Thyroid gland (tissue), 4 donors: Measurements from ENCODE around the gene SLC4A8.

Source experiments
- POLR2A ChIP-seq, 2 donors: fragments of 450-650 bp; IDR thresholded peaks; one replicate each; pipeline ENCODE4 v1.6.1; 2017; ENCODE audit warnings: antibody characterized with exemption in 2 of 2, mild to moderate bottlenecking in 2 of 2, moderate library complexity in 1 of 2
- TF ChIP-seq, protein P1 (sequence below), 6 experiments: fragments of 200-600 bp in 3 of 6; fragments of 450-650 bp in 3 of 6; sonication (generic) in 3 of 6; IDR thresholded peaks; one replicate each; pipeline ENCODE4 v1.5.1; 2016 to 2019; ENCODE audit warnings: antibody characterized with exemption in 6 of 6, mild to moderate bottlenecking in 2 of 6, inconsistent platforms in 1 of 6, moderate library complexity in 1 of 6

DNA sequence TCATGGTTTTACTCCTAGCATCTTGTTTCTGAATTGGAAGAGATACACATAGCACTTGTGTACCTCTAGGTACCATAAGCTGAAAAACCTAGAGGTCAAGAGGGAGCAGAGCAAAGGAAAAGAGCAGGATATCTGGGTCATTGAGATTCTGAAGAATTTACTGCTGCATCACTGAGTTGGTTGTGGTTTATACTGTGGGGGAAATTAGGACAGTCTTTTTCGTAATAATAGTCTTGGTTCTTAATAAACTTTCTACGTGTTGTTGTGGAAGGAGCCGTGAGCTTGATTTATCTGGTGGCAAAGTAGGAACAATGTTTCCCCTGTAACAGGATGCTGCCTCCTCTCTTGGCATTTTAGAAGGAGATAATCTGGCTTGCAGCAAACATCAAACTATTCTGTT lies 80.2 kb downstream of the SLC4A8 start:
- TF ChIP-seq, protein P1, sequence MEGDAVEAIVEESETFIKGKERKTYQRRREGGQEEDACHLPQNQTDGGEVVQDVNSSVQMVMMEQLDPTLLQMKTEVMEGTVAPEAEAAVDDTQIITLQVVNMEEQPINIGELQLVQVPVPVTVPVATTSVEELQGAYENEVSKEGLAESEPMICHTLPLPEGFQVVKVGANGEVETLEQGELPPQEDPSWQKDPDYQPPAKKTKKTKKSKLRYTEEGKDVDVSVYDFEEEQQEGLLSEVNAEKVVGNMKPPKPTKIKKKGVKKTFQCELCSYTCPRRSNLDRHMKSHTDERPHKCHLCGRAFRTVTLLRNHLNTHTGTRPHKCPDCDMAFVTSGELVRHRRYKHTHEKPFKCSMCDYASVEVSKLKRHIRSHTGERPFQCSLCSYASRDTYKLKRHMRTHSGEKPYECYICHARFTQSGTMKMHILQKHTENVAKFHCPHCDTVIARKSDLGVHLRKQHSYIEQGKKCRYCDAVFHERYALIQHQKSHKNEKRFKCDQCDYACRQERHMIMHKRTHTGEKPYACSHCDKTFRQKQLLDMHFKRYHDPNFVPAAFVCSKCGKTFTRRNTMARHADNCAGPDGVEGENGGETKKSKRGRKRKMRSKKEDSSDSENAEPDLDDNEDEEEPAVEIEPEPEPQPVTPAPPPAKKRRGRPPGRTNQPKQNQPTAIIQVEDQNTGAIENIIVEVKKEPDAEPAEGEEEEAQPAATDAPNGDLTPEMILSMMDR (IDR thresholded peaks at IDR 0.05), result no peak
- no peak for TF ChIP-seq POLR2A (IDR thresholded peaks at IDR 0.05)
